DND-41 (cell line): ENCODE data around the gene RABL6.

Source experiments
- ATAC-seq: fragments of 200-7000 bp; cut with Tn5 transposase; 3 replicates; pipeline ENCODE4 v1.9.1; 2021; ENCODE audit warnings: low read depth; ENCODE audit not compliant: insufficient read depth
- DNase-seq: peaks from one replicate; pipeline ENCODE4 v3.0.0-alpha.2; 2020
- H2AFZ ChIP-seq: 2 replicates; pipeline ENCODE4 v1.6.0; 2012; ENCODE audit warnings: low read depth, low read length
- H3K27ac ChIP-seq: 2 replicates; pipeline ENCODE4 v1.5.1; 2012; ENCODE audit warnings: low read length, inconsistent platforms
- H3K27me3 ChIP-seq: fragments of 200-600 bp; sonication (generic); 2 replicates; pipeline ENCODE4 v1.6.0; 2012; ENCODE audit warnings: low read length, mild to moderate bottlenecking, inconsistent platforms; ENCODE audit not compliant: insufficient read depth, poor library complexity
- H3K36me3 ChIP-seq: 2 replicates; pipeline ENCODE4 v1.5.1; 2012; ENCODE audit warnings: low read length, inconsistent platforms; ENCODE audit not compliant: insufficient read depth
- H3K4me1 ChIP-seq: 2 replicates; pipeline ENCODE4 v1.5.1; 2012; ENCODE audit warnings: mild to moderate bottlenecking, low read length; ENCODE audit not compliant: insufficient read depth
- H3K4me2 ChIP-seq: 2 replicates; pipeline ENCODE4 v1.6.0; 2012; ENCODE audit warnings: mild to moderate bottlenecking, moderate library complexity, low read length, inconsistent platforms; ENCODE audit not compliant: insufficient read depth
- H3K4me3 ChIP-seq, 2 experiments: fragments of 200-600 bp in 1 of 2; shearing (Covaris generic) in 1 of 2; 2 replicates each; pipeline ENCODE4 v1.5.1; 2012 to 2016; ENCODE audit warnings: inconsistent platforms in 2 of 2, low read length in 2 of 2, mild to moderate bottlenecking in 2 of 2, low read depth in 1 of 2, moderate library complexity in 1 of 2
- H3K79me2 ChIP-seq: 2 replicates; pipeline ENCODE4 v1.6.0; 2012; ENCODE audit warnings: low read length, inconsistent platforms; ENCODE audit not compliant: insufficient read depth
- H3K9ac ChIP-seq: 2 replicates; pipeline ENCODE4 v1.6.0; 2012; ENCODE audit warnings: low read depth, mild to moderate bottlenecking, inconsistent platforms, low read length, moderate library complexity
- H3K9me3 ChIP-seq: 2 replicates; pipeline ENCODE4 v1.5.1; 2012; ENCODE audit warnings: low read length, moderate library complexity, mild to moderate bottlenecking, inconsistent platforms; ENCODE audit not compliant: insufficient read depth, severe bottlenecking
- H4K20me1 ChIP-seq: 2 replicates; pipeline ENCODE4 v1.6.0; 2012; ENCODE audit warnings: low read length; ENCODE audit not compliant: insufficient read depth
- EZH2 ChIP-seq: IDR thresholded peaks from 3 replicates; pipeline ENCODE4 v1.6.1; 2012; ENCODE audit warnings: borderline replicate concordance, low read depth, mild to moderate bottlenecking, moderate library complexity, low read length, inconsistent platforms; ENCODE audit not compliant: severe bottlenecking
- TF ChIP-seq, protein P1 (sequence below): IDR thresholded peaks from 2 replicates; pipeline ENCODE4 v1.5.1; 2012; ENCODE audit warnings: borderline replicate concordance, low read length, moderate library complexity, mild to moderate bottlenecking; ENCODE audit not compliant: poor library complexity, severe bottlenecking; ENCODE audit errors: extremely low read depth

The RABL6 gene

DNA sequence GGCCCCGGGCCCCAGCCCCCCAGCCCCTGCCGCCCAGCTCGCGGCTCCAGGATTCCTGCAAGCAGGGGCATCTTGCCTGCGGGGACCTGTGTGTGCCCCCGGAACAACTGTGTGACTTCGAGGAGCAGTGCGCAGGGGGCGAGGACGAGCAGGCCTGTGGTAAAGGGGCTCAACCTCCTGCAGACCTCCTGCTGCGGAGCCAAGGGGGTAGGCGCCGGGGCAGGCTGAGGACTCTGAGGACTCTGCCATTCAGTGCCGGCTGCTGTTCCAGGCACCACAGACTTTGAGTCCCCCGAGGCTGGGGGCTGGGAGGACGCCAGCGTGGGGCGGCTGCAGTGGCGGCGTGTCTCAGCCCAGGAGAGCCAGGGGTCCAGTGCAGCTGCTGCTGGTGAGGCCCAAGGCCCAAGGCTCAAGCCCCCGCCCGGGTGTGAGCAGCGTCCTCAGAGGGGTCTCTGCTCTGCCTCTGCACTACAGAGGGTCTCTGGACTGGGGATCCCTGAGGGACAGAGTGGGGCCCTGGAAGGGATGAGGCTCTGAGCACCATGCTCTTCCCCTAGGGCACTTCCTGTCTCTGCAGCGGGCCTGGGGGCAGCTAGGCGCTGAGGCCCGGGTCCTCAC, 47.8 kb downstream of the RABL6 start:
- H3K4me3 ChIP-seq: no peak overlapping the region
- TF ChIP-seq, protein P1, sequence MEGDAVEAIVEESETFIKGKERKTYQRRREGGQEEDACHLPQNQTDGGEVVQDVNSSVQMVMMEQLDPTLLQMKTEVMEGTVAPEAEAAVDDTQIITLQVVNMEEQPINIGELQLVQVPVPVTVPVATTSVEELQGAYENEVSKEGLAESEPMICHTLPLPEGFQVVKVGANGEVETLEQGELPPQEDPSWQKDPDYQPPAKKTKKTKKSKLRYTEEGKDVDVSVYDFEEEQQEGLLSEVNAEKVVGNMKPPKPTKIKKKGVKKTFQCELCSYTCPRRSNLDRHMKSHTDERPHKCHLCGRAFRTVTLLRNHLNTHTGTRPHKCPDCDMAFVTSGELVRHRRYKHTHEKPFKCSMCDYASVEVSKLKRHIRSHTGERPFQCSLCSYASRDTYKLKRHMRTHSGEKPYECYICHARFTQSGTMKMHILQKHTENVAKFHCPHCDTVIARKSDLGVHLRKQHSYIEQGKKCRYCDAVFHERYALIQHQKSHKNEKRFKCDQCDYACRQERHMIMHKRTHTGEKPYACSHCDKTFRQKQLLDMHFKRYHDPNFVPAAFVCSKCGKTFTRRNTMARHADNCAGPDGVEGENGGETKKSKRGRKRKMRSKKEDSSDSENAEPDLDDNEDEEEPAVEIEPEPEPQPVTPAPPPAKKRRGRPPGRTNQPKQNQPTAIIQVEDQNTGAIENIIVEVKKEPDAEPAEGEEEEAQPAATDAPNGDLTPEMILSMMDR: no peak
- TF ChIP-seq EZH2: no peak
- H3K4me1 ChIP-seq: no peaks in the 10 kb centered on the region; the same call in 1 of the 2 replicates
- H3K79me2 ChIP-seq: no peaks in the 10 kb centered on the region
- H2AFZ ChIP-seq: no peak overlapping the region
- DNase-seq (no peak), ATAC-seq (no peak)
- no peak overlapping the region for H3K27ac ChIP-seq
- H4K20me1 ChIP-seq: peaks cover 15% of the 10 kb centered on the region
- H3K27me3 ChIP-seq: no peaks in the 10 kb centered on the region
- no peaks in the 10 kb centered on the region for H3K9me3 ChIP-seq
- no peak overlapping the region for H3K9ac ChIP-seq
- peaks cover 16% of the 10 kb centered on the region for H3K36me3 ChIP-seq
- no peak overlapping the region for H3K4me2 ChIP-seq

DNA sequence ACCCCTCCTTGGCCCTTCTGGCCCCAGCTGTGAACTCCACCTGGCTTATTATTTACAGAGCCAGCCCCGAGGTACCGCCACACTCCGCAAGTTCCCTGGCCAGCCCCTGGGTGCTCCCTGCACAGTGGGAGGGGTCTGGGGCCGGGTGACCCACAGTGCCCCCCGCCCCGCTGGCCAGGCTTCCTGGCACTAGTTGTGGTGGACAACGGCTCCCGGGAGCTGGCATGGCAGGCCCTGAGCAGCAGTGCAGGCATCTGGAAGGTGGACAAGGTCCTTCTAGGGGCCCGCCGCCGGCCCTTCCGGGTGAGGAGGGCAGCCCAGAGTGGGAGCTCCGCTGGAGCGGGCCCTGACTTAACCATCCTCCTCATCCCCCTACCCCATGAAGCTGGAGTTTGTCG, 48.3 kb downstream of the RABL6 start:
- Histone ChIP-seq H3K27ac (no peak overlapping the region), H4K20me1 (peaks cover 16% of the 10 kb centered on the region), H3K79me2 (no peaks in the 10 kb centered on the region), H3K9me3 (no peaks in the 10 kb centered on the region), H3K4me1 (no peaks in the 10 kb centered on the region), H3K27me3 (no peaks in the 10 kb centered on the region), H3K9ac (no peak overlapping the region), H3K4me2 (no peak overlapping the region), H3K36me3 (peaks cover 17% of the 10 kb centered on the region), H3K4me3 (no peak overlapping the region), H2AFZ (no peak overlapping the region)
- ATAC-seq (no peak), DNase-seq (no peak)
- TF ChIP-seq, protein P1: no peak
- TF ChIP-seq EZH2: no peak

- ATAC-seq: no peak
Measured at GRCh38 chr9:136856541-136857141, 48.9 kb downstream of the RABL6 start.

More at GRCh38 chr9:136856541-136857141, 48.9 kb downstream of the RABL6 start:
- no peaks in the 10 kb centered on the region for H3K79me2 ChIP-seq
- H3K9me3 ChIP-seq: no peaks in the 10 kb centered on the region
- no peak for TF ChIP-seq EZH2
- TF ChIP-seq, protein P1: no peak
- H3K9ac ChIP-seq: no peak overlapping the region
- peaks cover 17% of the 10 kb centered on the region for H3K36me3 ChIP-seq
- no peaks in the 10 kb centered on the region for H3K4me1 ChIP-seq
- H3K27ac ChIP-seq: no peak overlapping the region
- H4K20me1 ChIP-seq: peaks cover 13% of the 10 kb centered on the region
- H2AFZ ChIP-seq: no peak overlapping the region
- no peak for DNase-seq
- H3K27me3 ChIP-seq: no peaks in the 10 kb centered on the region
- H3K4me3 ChIP-seq: no peak overlapping the region
- H3K4me2 ChIP-seq: no peak overlapping the region
